ENCODE measurements around the gene SRBD1. TPM values are rescaled to one million over a fixed set of nuclear protein-coding genes. Genes with fewer than 3 reads are reported as not detected.
A peak's percentile ranks its signal among the peaks of the same experiment; 100 is the strongest.

The SRBD1 gene
- total RNA-seq, 1 experiment from 2014 or later = 22.8 TPM

- TF ChIP-seq, protein P1, sequence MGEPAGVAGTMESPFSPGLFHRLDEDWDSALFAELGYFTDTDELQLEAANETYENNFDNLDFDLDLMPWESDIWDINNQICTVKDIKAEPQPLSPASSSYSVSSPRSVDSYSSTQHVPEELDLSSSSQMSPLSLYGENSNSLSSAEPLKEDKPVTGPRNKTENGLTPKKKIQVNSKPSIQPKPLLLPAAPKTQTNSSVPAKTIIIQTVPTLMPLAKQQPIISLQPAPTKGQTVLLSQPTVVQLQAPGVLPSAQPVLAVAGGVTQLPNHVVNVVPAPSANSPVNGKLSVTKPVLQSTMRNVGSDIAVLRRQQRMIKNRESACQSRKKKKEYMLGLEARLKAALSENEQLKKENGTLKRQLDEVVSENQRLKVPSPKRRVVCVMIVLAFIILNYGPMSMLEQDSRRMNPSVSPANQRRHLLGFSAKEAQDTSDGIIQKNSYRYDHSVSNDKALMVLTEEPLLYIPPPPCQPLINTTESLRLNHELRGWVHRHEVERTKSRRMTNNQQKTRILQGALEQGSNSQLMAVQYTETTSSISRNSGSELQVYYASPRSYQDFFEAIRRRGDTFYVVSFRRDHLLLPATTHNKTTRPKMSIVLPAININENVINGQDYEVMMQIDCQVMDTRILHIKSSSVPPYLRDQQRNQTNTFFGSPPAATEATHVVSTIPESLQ (CRISPR knock-in tag; IDR thresholded peaks at IDR 0.05) = no peak
- TF ChIP-seq ZNF232 (CRISPR knock-in tag; IDR thresholded peaks at IDR 0.05) = no peak
- no peak for TF ChIP-seq IRF2 (CRISPR knock-in tag; IDR thresholded peaks at IDR 0.05; ENCODE audit: borderline replicate concordance, low read depth)
- TF ChIP-seq PREB (CRISPR knock-in tag; IDR thresholded peaks at IDR 0.05; ENCODE audit: borderline replicate concordance) = no peak
- no peak for TF ChIP-seq PRRX2 (CRISPR knock-in tag; IDR thresholded peaks at IDR 0.05)
- no peak for TF ChIP-seq TEAD1 (CRISPR knock-in tag; IDR thresholded peaks at IDR 0.05)
- TF ChIP-seq, protein P2, sequence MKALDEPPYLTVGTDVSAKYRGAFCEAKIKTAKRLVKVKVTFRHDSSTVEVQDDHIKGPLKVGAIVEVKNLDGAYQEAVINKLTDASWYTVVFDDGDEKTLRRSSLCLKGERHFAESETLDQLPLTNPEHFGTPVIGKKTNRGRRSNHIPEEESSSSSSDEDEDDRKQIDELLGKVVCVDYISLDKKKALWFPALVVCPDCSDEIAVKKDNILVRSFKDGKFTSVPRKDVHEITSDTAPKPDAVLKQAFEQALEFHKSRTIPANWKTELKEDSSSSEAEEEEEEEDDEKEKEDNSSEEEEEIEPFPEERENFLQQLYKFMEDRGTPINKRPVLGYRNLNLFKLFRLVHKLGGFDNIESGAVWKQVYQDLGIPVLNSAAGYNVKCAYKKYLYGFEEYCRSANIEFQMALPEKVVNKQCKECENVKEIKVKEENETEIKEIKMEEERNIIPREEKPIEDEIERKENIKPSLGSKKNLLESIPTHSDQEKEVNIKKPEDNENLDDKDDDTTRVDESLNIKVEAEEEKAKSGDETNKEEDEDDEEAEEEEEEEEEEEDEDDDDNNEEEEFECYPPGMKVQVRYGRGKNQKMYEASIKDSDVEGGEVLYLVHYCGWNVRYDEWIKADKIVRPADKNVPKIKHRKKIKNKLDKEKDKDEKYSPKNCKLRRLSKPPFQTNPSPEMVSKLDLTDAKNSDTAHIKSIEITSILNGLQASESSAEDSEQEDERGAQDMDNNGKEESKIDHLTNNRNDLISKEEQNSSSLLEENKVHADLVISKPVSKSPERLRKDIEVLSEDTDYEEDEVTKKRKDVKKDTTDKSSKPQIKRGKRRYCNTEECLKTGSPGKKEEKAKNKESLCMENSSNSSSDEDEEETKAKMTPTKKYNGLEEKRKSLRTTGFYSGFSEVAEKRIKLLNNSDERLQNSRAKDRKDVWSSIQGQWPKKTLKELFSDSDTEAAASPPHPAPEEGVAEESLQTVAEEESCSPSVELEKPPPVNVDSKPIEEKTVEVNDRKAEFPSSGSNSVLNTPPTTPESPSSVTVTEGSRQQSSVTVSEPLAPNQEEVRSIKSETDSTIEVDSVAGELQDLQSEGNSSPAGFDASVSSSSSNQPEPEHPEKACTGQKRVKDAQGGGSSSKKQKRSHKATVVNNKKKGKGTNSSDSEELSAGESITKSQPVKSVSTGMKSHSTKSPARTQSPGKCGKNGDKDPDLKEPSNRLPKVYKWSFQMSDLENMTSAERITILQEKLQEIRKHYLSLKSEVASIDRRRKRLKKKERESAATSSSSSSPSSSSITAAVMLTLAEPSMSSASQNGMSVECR (CRISPR knock-in tag; IDR thresholded peaks at IDR 0.05; ENCODE audit: borderline replicate concordance) = no peak
- TF ChIP-seq ZNF219 (CRISPR knock-in tag; IDR thresholded peaks at IDR 0.05; ENCODE audit: borderline replicate concordance) = no peak
These were observed 231.5 kb downstream of the SRBD1 start (continued) for GRCh38 chr2:45379399-45380087.

DNA sequence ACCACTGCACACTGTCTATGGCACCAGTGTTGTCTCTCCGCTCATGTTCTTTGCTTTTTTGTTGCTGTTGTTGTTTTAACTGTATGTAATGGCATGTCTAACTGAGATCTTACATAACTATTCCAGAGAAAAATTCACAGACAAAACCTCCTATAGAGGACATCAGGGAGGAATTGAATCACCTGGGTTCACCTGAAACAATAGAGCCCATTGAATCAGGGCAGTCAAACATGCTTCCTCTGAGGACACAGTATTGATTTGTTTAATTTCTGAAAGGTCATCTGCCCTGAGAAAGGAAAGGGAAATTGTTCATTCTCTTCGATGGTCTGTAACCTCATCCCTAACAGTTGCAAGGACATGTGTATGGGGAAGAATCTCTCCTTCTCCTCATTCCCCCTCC is 237.5 kb downstream of the SRBD1 start:
- ChIA-PET POLR2A (no interaction called here), CTCF (no interaction called here)
- no peak for DNase-seq (ENCODE audit: low spot score)
- TF ChIP-seq NFATC4 (CRISPR knock-in tag; IDR thresholded peaks at IDR 0.05) (no peak), TEAD1 (CRISPR knock-in tag; IDR thresholded peaks at IDR 0.05) (no peak), GABPB1 (CRISPR knock-in tag; IDR thresholded peaks at IDR 0.05) (0 out of 2 replicates have a peak, but pooled peaks have one; percentile 30), FOXP4 (CRISPR knock-in tag; IDR thresholded peaks at IDR 0.05) (no peak)
- Mint-ChIP-seq H3K36me3 (no peaks in the 10 kb centered on the region), H3K4me1 (peaks cover 5% of the 10 kb centered on the region), H3K27me3 (ENCODE audit: low read depth) (no peaks in the 10 kb centered on the region), H3K27ac (no peak overlapping the region), H3K9me3 (peaks cover 5% of the 10 kb centered on the region), H3K4me3 (no peak overlapping the region)
- no peak for ATAC-seq

DNA sequence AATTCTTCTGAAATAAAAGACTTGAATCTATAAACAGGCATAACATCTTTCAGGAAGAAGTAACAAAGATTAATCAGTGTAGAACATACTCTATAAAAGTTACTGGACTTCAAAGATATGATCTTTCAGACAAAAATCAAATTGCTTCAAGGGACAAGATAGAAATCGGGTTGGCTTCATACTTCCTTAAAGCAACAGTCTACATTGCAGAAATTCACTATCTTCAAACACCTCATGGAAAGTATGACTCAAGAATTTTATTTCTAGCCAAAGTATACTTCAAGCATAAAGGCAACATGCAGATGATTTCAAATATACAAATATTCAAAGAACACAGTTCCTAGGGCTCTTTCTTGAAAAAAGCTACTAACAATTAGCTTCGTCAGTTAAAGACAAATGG is 240.7 kb downstream of the SRBD1 start:
- no peaks in the 10 kb centered on the region for H3K27me3 Mint-ChIP-seq (ENCODE audit: low read depth)
- POLR2A ChIA-PET = no interaction called here
- H3K4me3 Mint-ChIP-seq = no peak overlapping the region
- CTCF ChIA-PET = no interaction called here
- H3K27ac Mint-ChIP-seq = no peak overlapping the region
- DNase-seq (ENCODE audit: low spot score) = no peak
- no peaks in the 10 kb centered on the region for H3K36me3 Mint-ChIP-seq
- no peak for ATAC-seq
- peaks cover 5% of the 10 kb centered on the region for H3K9me3 Mint-ChIP-seq
- peaks cover 10% of the 10 kb centered on the region for H3K4me1 Mint-ChIP-seq
- TF ChIP-seq, protein P3, sequence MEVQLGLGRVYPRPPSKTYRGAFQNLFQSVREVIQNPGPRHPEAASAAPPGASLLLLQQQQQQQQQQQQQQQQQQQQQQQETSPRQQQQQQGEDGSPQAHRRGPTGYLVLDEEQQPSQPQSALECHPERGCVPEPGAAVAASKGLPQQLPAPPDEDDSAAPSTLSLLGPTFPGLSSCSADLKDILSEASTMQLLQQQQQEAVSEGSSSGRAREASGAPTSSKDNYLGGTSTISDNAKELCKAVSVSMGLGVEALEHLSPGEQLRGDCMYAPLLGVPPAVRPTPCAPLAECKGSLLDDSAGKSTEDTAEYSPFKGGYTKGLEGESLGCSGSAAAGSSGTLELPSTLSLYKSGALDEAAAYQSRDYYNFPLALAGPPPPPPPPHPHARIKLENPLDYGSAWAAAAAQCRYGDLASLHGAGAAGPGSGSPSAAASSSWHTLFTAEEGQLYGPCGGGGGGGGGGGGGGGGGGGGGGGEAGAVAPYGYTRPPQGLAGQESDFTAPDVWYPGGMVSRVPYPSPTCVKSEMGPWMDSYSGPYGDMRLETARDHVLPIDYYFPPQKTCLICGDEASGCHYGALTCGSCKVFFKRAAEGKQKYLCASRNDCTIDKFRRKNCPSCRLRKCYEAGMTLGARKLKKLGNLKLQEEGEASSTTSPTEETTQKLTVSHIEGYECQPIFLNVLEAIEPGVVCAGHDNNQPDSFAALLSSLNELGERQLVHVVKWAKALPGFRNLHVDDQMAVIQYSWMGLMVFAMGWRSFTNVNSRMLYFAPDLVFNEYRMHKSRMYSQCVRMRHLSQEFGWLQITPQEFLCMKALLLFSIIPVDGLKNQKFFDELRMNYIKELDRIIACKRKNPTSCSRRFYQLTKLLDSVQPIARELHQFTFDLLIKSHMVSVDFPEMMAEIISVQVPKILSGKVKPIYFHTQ (CRISPR knock-in tag; IDR thresholded peaks at IDR 0.05) = no peak
- TF ChIP-seq, protein P4, sequence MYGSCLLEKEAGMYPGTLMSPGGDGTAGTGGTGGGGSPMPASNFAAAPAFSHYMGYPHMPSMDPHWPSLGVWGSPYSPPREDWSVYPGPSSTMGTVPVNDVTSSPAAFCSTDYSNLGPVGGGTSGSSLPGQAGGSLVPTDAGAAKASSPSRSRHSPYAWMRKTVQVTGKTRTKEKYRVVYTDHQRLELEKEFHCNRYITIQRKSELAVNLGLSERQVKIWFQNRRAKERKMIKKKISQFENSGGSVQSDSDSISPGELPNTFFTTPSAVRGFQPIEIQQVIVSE (CRISPR knock-in tag; IDR thresholded peaks at IDR 0.05; ENCODE audit: borderline replicate concordance) = no peak
- TF ChIP-seq ZNF416 (CRISPR knock-in tag; IDR thresholded peaks at IDR 0.05) = no peak
- no peak for TF ChIP-seq FOXJ3 (CRISPR knock-in tag; IDR thresholded peaks at IDR 0.05; ENCODE audit: borderline replicate concordance)
- TF ChIP-seq ELF4 (CRISPR knock-in tag; IDR thresholded peaks at IDR 0.05; ENCODE audit: low read depth) = no peak
- no peak for TF ChIP-seq ATF1 (CRISPR knock-in tag; IDR thresholded peaks at IDR 0.05)
- no peak for TF ChIP-seq SP1 (CRISPR knock-in tag; conservative IDR thresholded peaks at IDR 0.05)
- TF ChIP-seq EMX1 (CRISPR knock-in tag; IDR thresholded peaks at IDR 0.05) = no peak
- TF ChIP-seq ZNF671 (CRISPR knock-in tag; IDR thresholded peaks at IDR 0.05) = no peak
- no peak for TF ChIP-seq ZNF121 (CRISPR knock-in tag; IDR thresholded peaks at IDR 0.05)

All from WTC11 (cell line).